Neural progenitor cell (in vitro differentiated cells): ENCODE results near the gene HDDC3. TPM values are rescaled to one million over a fixed set of nuclear protein-coding genes. Genes with fewer than 3 reads are reported as not detected.
A peak's percentile ranks its signal among the peaks of the same experiment; 100 is the strongest.

Source experiments
- DNase-seq: peaks from one replicate; pipeline ENCODE4 v3.0.0-alpha.2; 2016; ENCODE audit warnings: low spot score
- H2AFZ ChIP-seq: fragments of 200-600 bp; sonication (generic); replicated peaks from 2 replicates; pipeline ENCODE4 v1.6.1; 2016; ENCODE audit warnings: antibody characterized with exemption
- H3F3A ChIP-seq: fragments of 200-600 bp; sonication (generic); 2 replicates; pipeline ENCODE4 v1.6.1; 2016; ENCODE audit warnings: antibody characterized with exemption, low read depth
- H3K27ac ChIP-seq: fragments of 200-600 bp; sonication (generic); 2 replicates; pipeline ENCODE4 v1.5.1; 2016; ENCODE audit warnings: mild to moderate bottlenecking
- H3K27me3 ChIP-seq: fragments of 200-600 bp; sonication (generic); 2 replicates; pipeline ENCODE4 v1.6.1; 2016; ENCODE audit warnings: mild to moderate bottlenecking, moderate library complexity
- H3K36me3 ChIP-seq: fragments of 200-600 bp; sonication (generic); 2 replicates; pipeline ENCODE4 v1.5.1; 2016
- H3K4me1 ChIP-seq: fragments of 200-600 bp; sonication (generic); 2 replicates; pipeline ENCODE4 v1.6.1; 2016; ENCODE audit warnings: mixed run types
- H3K4me2 ChIP-seq: fragments of 200-600 bp; sonication (generic); 2 replicates; pipeline ENCODE4 v1.6.1; 2016
- H3K4me3 ChIP-seq: fragments of 200-600 bp; sonication (generic); 2 replicates; pipeline ENCODE4 v1.5.1; 2016
- H3K79me2 ChIP-seq: fragments of 200-600 bp; sonication (generic); 2 replicates; pipeline ENCODE4 v1.6.1; 2016; ENCODE audit warnings: low read depth
- H3K9ac ChIP-seq: fragments of 200-600 bp; sonication (generic); 2 replicates; pipeline ENCODE4 v1.6.1; 2016
- H3K9me3 ChIP-seq: fragments of 200-600 bp; sonication (generic); 2 replicates; pipeline ENCODE4 v1.5.1; 2016; ENCODE audit warnings: low read depth
- H4K20me1 ChIP-seq: fragments of 200-600 bp; sonication (generic); 2 replicates; pipeline ENCODE4 v1.6.1; 2016; ENCODE audit warnings: low read depth
- H3K27ac Mint-ChIP-seq: 3 replicates; pipeline ENCODE4 v1.8.0; 2021; ENCODE audit warnings: mixed read lengths
- H3K27me3 Mint-ChIP-seq: 2 replicates; pipeline ENCODE4 v1.8.0; 2022; ENCODE audit warnings: low read depth, mild to moderate bottlenecking, inconsistent platforms, moderate library complexity, mixed read lengths; ENCODE audit not compliant: insufficient read depth
- H3K36me3 Mint-ChIP-seq: 3 replicates; pipeline ENCODE4 v1.8.0; 2021; ENCODE audit warnings: mixed read lengths
- H3K4me1 Mint-ChIP-seq: 3 replicates; pipeline ENCODE4 v1.8.0; 2021; ENCODE audit warnings: mixed read lengths
- H3K4me3 Mint-ChIP-seq: 3 replicates; pipeline ENCODE4 v1.8.0; 2021; ENCODE audit warnings: mild to moderate bottlenecking, moderate library complexity, mixed read lengths
- H3K9me3 Mint-ChIP-seq: 3 replicates; pipeline ENCODE4 v1.8.0; 2020; ENCODE audit warnings: mixed read lengths
- CTCF ChIP-seq: fragments of 200-600 bp; sonication (generic); IDR thresholded peaks from 2 replicates; pipeline ENCODE4 v1.5.1; 2017; ENCODE audit warnings: antibody characterized with exemption, mild to moderate bottlenecking
- EZH2 ChIP-seq: fragments of 200-600 bp; sonication (generic); IDR thresholded peaks from 2 replicates; pipeline ENCODE4 v1.6.1; 2017; ENCODE audit warnings: antibody characterized with exemption, mild to moderate bottlenecking, moderate library complexity
- EZH2phosphoT487 ChIP-seq: fragments of 200-600 bp; sonication (generic); IDR thresholded peaks from 2 replicates; pipeline ENCODE4 v1.6.1; 2017; ENCODE audit warnings: antibody characterized with exemption
- total RNA-seq: library from RNA; depleted of rRNA; stranded (reverse); fragments of >200 nt; gene quantifications from 2 replicates; pipeline ENCODE4 v1.2.3, GENCODE V29; 2015; ENCODE audit warnings: low replicate concordance

HDDC3 gene
- total RNA-seq, 1 donor from 2014 or later = 20.4 TPM

- TF ChIP-seq EZH2 = peak; percentile 58
- no peak for TF ChIP-seq CTCF
- H3K9me3 Mint-ChIP-seq = no peaks in the 10 kb centered on the region
These were observed 48.2 kb downstream of the HDDC3 start, which contains the start of gene FES for GRCh38 chr15:90883976-90884718. FES (plus strand) TSS chr15:90884504; CDS start chr15:90885046, 542 bp downstream.

GRCh38 chr15:90883526-90883975 lies 48.8 kb downstream of the HDDC3 start:
- Mint-ChIP-seq H3K27me3 (peaks cover 4% of the 10 kb centered on the region), H3K4me1 (peaks cover 17% of the 10 kb centered on the region), H3K36me3 (peaks cover 7% of the 10 kb centered on the region), H3K9me3 (no peaks in the 10 kb centered on the region), H3K27ac (no peak overlapping the region), H3K4me3 (no peak overlapping the region)
- no peaks in the 10 kb centered on the region for H3K9me3 ChIP-seq
- no peak for TF ChIP-seq EZH2phosphoT487
- no peak for TF ChIP-seq CTCF
- TF ChIP-seq EZH2 = no peak
- peak overlapping the region; percentile 72 for H3K4me2 ChIP-seq
- peaks cover 16% of the 10 kb centered on the region for H3F3A ChIP-seq
- H3K9ac ChIP-seq = peak overlapping the region; percentile 47
- H3K4me1 ChIP-seq = peaks cover 13% of the 10 kb centered on the region
- H3K79me2 ChIP-seq = no peaks in the 10 kb centered on the region
- H3K4me3 ChIP-seq = peak overlapping the region; percentile 29
- no peak for DNase-seq
- H3K36me3 ChIP-seq = no peaks in the 10 kb centered on the region
- H3K27me3 ChIP-seq = no peaks in the 10 kb centered on the region
- H3K27ac ChIP-seq = no peak overlapping the region
- H4K20me1 ChIP-seq = no peaks in the 10 kb centered on the region
- H2AFZ ChIP-seq = peak overlapping the region; percentile 96

More at GRCh38 chr15:90883976-90884718, 48.2 kb downstream of the HDDC3 start, which contains the start of gene FES:
- peaks cover 17% of the 10 kb centered on the region for H3K4me1 Mint-ChIP-seq
- H3K36me3 Mint-ChIP-seq = peaks cover 4% of the 10 kb centered on the region
- H3K4me2 ChIP-seq = peak within 1 kb of the TSS; percentile 72
- H3K4me1 ChIP-seq = peaks cover 13% of the 10 kb centered on the region
- H3K27ac ChIP-seq = no peak within 1 kb of the TSS
- H3K27me3 Mint-ChIP-seq = peaks cover 4% of the 10 kb centered on the region
- H3K9ac ChIP-seq = peak within 1 kb of the TSS; percentile 47
- H3K4me3 ChIP-seq = peak within 1 kb of the TSS; percentile 29
- peaks cover 16% of the 10 kb centered on the region for H3F3A ChIP-seq
- DNase-seq = peak; percentile 71
- no peaks in the 10 kb centered on the region for H3K9me3 ChIP-seq
- no peaks in the 10 kb centered on the region for H3K36me3 ChIP-seq
- H4K20me1 ChIP-seq = no peaks in the 10 kb centered on the region
- H3K4me3 Mint-ChIP-seq = peak within 1 kb of the TSS; percentile 41
- no peak within 1 kb of the TSS for H3K27ac Mint-ChIP-seq
- H2AFZ ChIP-seq = peak within 1 kb of the TSS; percentile 96
- no peaks in the 10 kb centered on the region for H3K27me3 ChIP-seq
- H3K79me2 ChIP-seq = no peaks in the 10 kb centered on the region

GRCh38 chr15:90882781-90883525 lies 49.4 kb downstream of the HDDC3 start:
- Mint-ChIP-seq H3K9me3 (no peaks in the 10 kb centered on the region), H3K36me3 (peaks cover 11% of the 10 kb centered on the region), H3K27ac (no peak overlapping the region), H3K4me3 (no peak overlapping the region), H3K27me3 (peaks cover 4% of the 10 kb centered on the region), H3K4me1 (peaks cover 14% of the 10 kb centered on the region)
- Histone ChIP-seq H3F3A (peaks cover 16% of the 10 kb centered on the region), H3K9ac (no peak overlapping the region), H4K20me1 (no peaks in the 10 kb centered on the region), H3K9me3 (no peaks in the 10 kb centered on the region), H2AFZ (no peak overlapping the region), H3K4me2 (no peak overlapping the region), H3K79me2 (no peaks in the 10 kb centered on the region), H3K27me3 (no peaks in the 10 kb centered on the region), H3K27ac (no peak overlapping the region), H3K4me1 (peaks cover 13% of the 10 kb centered on the region), H3K4me3 (no peak overlapping the region), H3K36me3 (no peaks in the 10 kb centered on the region)
- DNase-seq = no peak
- TF ChIP-seq EZH2 = no peak
- TF ChIP-seq EZH2phosphoT487 = no peak
- TF ChIP-seq CTCF = no peak
